ENCODE results near the gene SIGLEC14. TPM values are rescaled to one million over a fixed set of nuclear protein-coding genes. Genes with fewer than 3 reads are reported as not detected.
"Not testable (repeated sequence)": the region's sequence is repeated elsewhere in the genome, so short reads cannot be mapped to it uniquely, and the experiment has no call there.

SIGLEC14 gene
- not detected in 2 replicates for total RNA-seq (2021)
- Bru-seq, nascent RNA, result not detected
- not detected for BruChase-seq, experiment 1, labeled RNA remaining after a 2-hour chase
- BruChase-seq, experiment 2, labeled RNA remaining after a 6-hour chase, result not detected
- long read RNA-seq, result 0 reads

- peaks cover 43% of the 10 kb centered on the region for H3K27me3 ChIP-seq (ENCODE audit: insufficient read depth, low read depth)
- H3K9me3 ChIP-seq (ENCODE audit: insufficient read depth, low read depth); POLR2A ChIA-PET (ENCODE audit: unreplicated experiment); H3K4me3 ChIP-seq; intact Hi-C loops (cut with micrococcal nuclease; ENCODE audit: unreplicated experiment); H3F3A ChIP-seq (ENCODE audit: insufficient read depth, low read depth); H3K79me2 ChIP-seq (ENCODE audit: low read depth); H3K4me2 ChIP-seq; CTCF ChIA-PET; H3K27ac ChIP-seq; H3K9me2 ChIP-seq (ENCODE audit: insufficient read depth); H3K4me1 ChIP-seq (replicated peaks; ENCODE audit: insufficient read depth); H2AFZ ChIP-seq; DNase-seq; BruUV-seq (replicated peaks); H4K20me1 ChIP-seq (ENCODE audit: insufficient read depth); H3K36me3 ChIP-seq (ENCODE audit: low read depth): not testable (repeated sequence)
Measured at GRCh38 chr19:51646730-51647129, at the start of gene SIGLEC14. Gene SIGLEC14, minus strand, starts transcription at chr19:51646825. Its CDS starts 66 bp downstream, at chr19:51646759.

GRCh38 chr19:51695702-51696315 is 49.2 kb upstream of the SIGLEC14 start:
- Histone ChIP-seq H4K20me1 (ENCODE audit: insufficient read depth) (peaks cover 21% of the 10 kb centered on the region; the same call in 1 of the 2 replicates), H3K36me3 (ENCODE audit: low read depth) (peaks cover 8% of the 10 kb centered on the region; the same call in 1 of the 2 replicates), H3F3A (ENCODE audit: insufficient read depth, low read depth) (peaks cover 9% of the 10 kb centered on the region; the same call in 1 of the 2 replicates), H3K79me2 (ENCODE audit: low read depth) (peaks cover 26% of the 10 kb centered on the region), H3K9me2 (ENCODE audit: insufficient read depth) (no peaks in the 10 kb centered on the region), H3K4me3 (no peak overlapping the region), H2AFZ (no peak overlapping the region), H3K27me3 (ENCODE audit: insufficient read depth, low read depth) (no peaks in the 10 kb centered on the region), H3K27ac (no peak overlapping the region), H3K4me1 (replicated peaks; ENCODE audit: insufficient read depth) (peaks cover 5% of the 10 kb centered on the region; the same call in 1 of the 2 replicates), H3K9me3 (ENCODE audit: insufficient read depth, low read depth) (no peaks in the 10 kb centered on the region), H3K4me2 (no peak overlapping the region)
- no peak for TF ChIP-seq EZH2 (IDR thresholded peaks at IDR 0.05; ENCODE audit: low read depth)
- no peak for TF ChIP-seq CTCF (conservative IDR thresholded peaks at IDR 0.05)
- no peak for DNase-seq
- CTCF ChIA-PET, result no interaction called here
- BruUV-seq (replicated peaks), result no TSS peak
- POLR2A ChIA-PET (ENCODE audit: unreplicated experiment), result no interaction called here
- intact Hi-C loops (cut with micrococcal nuclease; ENCODE audit: unreplicated experiment), result no loop called here

- DNase-seq, result no peak
- no peak overlapping the region for H2AFZ ChIP-seq
- peaks cover 11% of the 10 kb centered on the region; the same call in 1 of the 2 replicates for H3K4me1 ChIP-seq (replicated peaks; ENCODE audit: insufficient read depth)
- no peaks in the 10 kb centered on the region for H3K9me2 ChIP-seq (ENCODE audit: insufficient read depth)
- H3K4me3 ChIP-seq, result no peak overlapping the region
- intact Hi-C loops (cut with micrococcal nuclease; ENCODE audit: unreplicated experiment), result no loop called here
- CTCF ChIA-PET, result no interaction called here
- H3K4me2 ChIP-seq, result no peak overlapping the region
- peaks cover 5% of the 10 kb centered on the region; the same call in 1 of the 2 replicates for H3F3A ChIP-seq (ENCODE audit: insufficient read depth, low read depth)
- peaks cover 32% of the 10 kb centered on the region for H3K79me2 ChIP-seq (ENCODE audit: low read depth)
- POLR2A ChIA-PET (ENCODE audit: unreplicated experiment), result no interaction called here
- peaks cover 8% of the 10 kb centered on the region; the same call in 1 of the 2 replicates for H3K36me3 ChIP-seq (ENCODE audit: low read depth)
- BruUV-seq (replicated peaks), result no TSS peak
- H3K9me3 ChIP-seq (ENCODE audit: insufficient read depth, low read depth), result no peaks in the 10 kb centered on the region
- no peak overlapping the region for H3K27ac ChIP-seq
- no peak for TF ChIP-seq EZH2 (IDR thresholded peaks at IDR 0.05; ENCODE audit: low read depth)
- no peak for TF ChIP-seq CTCF (conservative IDR thresholded peaks at IDR 0.05)
- H3K27me3 ChIP-seq (ENCODE audit: insufficient read depth, low read depth), result no peaks in the 10 kb centered on the region
- peaks cover 21% of the 10 kb centered on the region; the same call in 1 of the 2 replicates for H4K20me1 ChIP-seq (ENCODE audit: insufficient read depth)
Measured at GRCh38 chr19:51695088-51695487, 48.5 kb upstream of the SIGLEC14 start.

Data from PC-9 (cell line).